ENCODE data around the gene PRKRIP1. TPM values are rescaled to one million over a fixed set of nuclear protein-coding genes. Genes with fewer than 3 reads are reported as not detected.

The PRKRIP1 gene
- polyA plus RNA-seq, 3 donors, result 39.2 to 48.6 (median 47.1) TPM

DNA sequence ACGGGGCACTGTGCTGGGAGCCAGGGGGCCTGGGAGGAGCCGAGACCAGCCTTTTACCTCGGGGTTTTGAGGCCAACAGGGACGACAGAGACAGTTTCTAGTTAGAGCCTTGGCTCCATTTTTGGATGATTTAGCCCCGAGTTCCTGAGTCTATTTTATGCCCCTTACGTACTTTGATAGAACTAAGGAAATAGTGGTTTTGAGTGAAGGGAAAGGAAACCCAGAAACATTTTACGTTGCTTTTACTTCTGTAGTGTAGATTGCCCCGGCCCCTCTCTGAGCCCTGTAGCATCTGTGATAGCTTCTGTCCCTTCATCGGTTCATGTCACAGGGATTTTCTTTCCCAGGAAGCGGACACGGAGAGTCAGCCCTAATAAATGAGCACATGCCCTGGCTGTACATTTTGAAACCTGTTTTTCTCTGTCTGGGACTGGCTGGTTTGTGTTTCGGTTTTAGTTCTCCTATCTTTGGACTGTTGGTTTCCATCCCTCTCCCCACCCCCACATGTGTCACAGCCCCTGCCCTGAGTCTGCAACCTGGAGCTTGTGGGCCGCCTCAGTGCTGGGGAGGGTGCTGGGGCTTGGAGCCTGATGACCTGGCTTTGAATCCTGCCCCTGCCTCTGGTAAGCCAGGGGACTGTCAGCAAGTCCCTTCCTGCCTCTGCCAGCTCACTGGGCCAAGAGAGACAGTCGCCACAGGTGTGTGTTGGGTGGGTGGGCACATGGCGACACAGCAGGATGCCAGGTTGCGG is 30.3 kb downstream of the PRKRIP1 start:
- no peak for DNase-seq

DNA sequence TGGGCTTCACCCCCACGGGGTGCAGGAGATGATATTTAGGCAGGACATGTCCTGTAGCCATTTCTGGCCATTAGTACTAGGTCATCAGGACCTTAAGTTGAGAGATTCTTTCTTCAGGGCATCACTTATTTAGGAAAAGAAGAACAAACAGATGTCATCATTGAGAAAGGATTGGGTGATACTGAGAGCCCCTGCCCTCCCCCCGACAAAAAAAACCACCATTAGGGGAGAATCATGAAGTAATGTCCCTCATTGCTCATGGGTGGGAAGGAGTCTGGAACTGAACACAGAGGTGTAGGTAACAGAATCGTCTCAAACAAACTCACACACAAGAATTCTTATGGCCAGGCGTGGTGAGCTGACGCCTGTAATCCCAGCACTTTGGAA is 30.8 kb downstream of the PRKRIP1 start:
- DNase-seq, result no peak

DNA sequence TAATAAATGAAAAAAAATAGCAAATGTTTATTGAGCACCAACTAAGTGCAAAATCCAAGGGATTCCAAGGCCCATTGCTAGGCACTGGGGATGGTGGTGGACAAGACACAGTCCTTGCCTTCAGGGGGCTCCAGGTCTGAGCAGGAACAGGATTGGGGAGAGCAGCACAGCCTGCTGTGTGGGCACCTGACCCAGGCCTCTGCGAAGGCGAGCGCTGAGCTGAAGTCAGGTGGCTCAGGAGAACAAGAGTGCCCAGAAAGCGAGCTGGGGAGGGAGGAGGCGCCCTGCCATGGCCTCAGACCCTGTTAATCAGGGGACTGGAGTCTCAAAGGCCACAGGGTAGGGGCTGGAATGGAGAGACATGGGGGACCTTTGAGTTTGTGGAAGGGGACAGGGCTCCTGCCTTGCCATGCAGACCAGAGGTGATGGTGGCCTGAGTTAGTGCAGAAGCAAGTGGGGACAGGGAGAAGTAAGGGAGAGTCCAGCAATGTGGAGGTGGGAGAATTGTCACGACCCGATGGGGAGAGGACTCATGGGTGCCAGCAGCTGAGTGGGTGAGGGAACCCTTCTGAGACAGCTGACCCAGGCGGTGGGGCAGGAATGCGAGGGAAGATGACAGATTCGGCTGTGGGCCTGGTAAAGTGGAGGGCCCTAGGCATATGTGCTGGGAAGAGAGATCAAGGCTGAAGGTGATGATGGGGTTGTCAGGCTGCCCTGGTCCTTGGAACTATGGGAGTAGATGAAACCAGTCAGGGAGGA is 33.2 kb downstream of the PRKRIP1 start:
- no peak for DNase-seq

DNA sequence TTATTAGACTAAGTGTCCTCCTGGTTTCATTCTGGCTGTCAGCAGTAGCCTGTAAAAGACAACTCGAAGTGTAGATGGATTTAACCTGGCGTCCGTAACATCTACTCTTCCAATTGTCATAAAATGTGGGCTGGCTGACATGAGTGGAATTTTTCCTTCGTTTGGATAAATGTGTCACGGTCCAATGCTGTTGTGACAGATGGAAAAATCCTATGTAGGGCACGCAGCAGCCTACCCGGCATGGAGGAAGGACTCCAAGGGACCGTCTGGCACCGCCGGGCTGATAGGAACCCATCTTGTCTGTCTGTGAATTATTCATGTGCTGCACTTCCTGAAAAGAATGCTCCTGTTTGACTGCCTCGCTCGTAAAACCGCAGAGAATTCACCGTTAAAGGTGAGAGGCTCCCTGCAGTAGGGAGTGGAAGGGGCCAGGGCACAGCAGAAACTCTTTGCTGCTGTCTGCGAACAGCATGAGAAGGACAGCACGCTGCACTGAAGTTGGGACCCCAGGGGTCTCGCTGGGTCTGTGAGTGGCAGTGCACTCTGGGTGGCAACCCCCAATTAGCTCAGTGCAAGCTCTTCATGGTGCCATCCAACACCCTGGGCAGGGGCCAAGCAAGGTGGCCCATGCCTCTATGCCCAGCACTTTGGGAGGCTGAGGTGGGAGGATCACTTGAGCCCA is 35.6 kb downstream of the PRKRIP1 start:
- DNase-seq, result no peak

DNA sequence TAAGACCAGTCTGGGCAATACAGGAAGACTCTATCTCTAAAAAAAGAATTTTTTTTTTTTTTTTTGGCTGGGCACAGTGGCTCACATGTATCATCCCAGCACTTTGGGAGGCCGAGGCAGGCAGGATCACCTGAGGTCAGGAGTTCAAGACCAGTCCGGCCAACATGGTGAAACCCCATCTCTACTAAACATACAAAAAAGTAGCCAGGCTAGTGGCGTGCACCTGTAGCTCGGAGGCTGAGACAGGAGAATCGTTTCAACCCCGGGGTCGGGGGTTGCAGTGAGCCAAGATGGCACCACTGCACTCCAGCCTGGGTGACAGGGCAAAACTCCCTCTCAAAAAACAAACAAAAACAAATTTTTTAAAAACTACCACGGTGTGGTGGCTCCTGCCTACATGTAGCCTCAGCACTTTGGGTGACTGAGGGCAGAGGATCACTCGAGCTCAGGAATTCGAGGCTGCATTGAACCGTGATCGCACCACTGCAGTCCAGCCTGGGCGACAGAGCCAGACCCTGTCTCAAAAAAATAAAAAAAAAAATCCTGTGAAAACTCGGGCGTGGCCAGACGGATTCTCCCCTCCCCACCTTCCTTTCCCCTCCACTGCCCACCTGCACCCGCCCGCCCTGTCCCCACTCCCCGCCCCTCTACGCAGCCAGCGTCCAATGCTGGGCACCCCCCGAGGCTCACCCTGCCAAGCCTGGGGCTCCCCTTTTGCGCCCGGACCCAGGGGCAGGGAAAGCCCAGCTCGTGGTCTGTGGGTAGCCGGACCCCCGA is 36.5 kb downstream of the PRKRIP1 start:
- no peak for DNase-seq

DNA sequence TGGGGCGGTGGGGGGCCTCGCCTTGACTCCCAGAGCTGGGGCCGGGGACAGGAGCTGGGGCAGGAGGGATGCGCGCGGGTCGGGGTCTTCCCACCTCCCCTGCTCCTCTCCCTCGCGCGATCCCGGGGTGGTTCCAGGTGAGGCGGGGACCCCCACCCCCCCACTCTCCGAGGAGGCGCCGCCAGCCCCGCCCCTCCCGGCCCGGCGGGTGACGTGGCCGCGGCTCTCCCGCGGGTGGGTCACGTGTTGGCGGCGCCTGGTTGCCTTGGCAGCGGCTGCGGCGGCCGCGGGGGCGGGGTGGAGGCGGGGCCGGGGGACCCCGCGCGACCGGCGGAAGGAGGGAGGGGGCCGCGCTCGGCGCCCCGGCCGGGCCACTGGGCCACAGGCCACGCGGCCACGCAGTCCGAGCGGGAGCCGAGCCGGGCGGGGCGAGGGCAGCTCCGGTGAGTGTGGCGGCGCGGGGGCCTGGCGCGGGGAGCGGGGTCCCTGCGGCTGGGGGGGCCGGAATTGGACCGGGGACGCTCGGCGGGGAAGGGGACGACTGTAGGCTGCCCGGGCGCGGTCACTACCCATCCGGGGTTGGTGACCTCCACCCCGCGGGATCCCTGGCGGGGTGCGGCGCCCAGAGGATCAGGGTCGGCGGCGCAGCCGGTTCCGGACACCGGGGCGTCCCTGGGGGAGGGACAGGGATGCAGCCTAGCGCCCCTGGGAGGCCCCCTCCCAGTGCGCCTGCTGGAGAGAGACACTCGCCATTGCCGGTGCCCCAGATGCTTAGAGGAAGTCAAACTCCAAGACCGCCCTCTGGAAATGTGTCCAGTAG is 37.3 kb downstream of the PRKRIP1 start, which contains the start of gene ORAI2:
TSS of gene ORAI2 (plus strand) at position 357 of the 820 bp plus-strand sequence. CDS start 5,382 bp downstream, outside the sequence.
- DNase-seq, result no peak

DNA sequence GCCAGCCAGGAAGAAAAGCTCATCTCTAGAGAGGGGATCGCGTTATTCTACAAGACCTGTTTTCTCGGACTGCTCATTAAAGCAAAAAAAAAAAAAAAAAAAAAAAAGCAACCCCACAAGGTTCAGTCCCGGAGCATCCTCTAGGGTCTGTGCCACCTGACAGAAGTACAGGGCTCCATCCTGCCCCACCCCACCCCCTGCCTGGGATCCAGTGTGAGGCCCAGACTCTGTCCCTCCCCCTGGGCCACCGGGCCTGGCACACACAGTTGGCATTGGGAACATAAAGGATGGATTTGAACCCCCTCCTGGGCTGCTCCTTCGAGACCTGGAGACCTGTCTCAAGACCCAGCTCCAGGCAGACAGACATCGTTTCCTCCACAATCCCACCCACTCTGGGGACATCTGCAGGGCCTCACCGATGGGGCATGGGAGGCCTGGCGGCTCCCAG is 37.9 kb downstream of the PRKRIP1 start:
- DNase-seq, result no peak

- no peak for DNase-seq
Measured at GRCh38 chr7:102436118-102436517, 40.0 kb downstream of the PRKRIP1 start.

DNA sequence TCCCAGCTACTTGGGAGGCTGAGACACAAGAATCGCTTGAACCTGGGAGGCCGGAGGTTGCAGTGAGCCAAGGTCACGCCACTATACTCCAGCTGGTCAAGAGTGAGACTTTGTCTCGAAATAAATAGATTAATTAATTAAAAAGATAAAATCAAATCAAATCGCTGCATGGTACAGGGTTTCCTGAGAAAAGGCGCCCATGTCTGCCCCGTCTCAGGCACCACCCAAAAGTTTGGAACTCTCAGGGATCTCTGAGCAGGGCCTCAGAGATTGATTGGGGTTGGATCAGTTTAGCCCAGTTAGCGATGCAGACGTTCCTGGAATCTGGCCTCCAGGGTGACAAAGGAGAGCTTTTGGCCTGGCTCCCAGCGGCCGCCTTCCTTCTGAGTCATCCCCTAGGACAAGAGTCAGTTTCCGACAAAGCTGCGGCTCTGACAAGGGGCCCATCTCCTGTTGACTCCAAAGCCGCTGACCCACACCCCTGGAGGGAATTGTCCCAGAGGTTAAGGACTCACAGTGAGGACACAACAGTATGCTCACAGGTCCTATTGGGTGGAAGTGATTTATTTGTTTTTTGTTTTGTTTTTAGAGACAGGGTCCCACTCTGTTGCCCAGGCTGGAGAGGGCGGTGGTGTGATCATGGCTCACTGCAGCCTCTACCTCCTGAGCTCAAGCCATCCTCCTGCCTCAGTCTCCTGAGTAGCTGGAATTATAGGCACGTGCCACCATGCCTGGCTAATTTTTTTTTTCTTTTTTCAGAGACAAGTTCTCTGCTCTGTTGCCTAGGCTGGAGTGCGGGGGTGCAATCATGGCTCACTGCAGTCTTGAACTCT is 44.0 kb downstream of the PRKRIP1 start:
- no peak for DNase-seq

GRCh38 chr7:102444961-102445673 is 49.0 kb downstream of the PRKRIP1 start:
- no peak for DNase-seq

- DNase-seq, result no peak
Measured at GRCh38 chr7:102445674-102446071, 49.5 kb downstream of the PRKRIP1 start.

DNA sequence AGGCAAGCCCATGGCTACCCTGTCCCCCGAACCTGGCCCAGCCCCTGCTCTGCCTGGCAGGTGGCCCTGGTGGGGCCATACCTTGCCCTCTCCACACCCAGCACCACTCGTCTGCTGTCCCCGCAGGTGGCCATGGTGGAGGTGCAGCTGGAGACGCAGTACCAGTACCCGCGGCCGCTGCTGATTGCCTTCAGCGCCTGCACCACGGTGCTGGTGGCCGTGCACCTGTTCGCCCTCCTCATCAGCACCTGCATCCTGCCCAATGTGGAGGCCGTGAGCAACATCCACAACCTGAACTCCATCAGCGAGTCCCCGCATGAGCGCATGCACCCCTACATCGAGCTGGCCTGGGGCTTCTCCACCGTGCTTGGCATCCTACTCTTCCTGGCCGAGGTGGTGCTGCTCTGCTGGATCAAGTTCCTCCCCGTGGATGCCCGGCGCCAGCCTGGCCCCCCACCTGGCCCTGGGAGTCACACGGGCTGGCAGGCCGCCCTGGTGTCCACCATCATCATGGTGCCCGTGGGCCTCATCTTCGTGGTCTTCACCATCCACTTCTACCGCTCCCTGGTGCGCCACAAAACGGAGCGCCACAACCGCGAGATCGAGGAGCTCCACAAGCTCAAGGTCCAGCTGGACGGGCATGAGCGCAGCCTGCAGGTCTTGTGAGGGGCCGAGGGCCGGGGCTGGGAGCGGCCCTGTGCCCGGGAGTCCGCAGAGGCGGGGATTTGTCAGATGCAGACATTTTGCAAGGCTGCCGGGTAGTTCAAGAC is 50.4 kb downstream of the PRKRIP1 start:
- DNase-seq, result no peak

DNA sequence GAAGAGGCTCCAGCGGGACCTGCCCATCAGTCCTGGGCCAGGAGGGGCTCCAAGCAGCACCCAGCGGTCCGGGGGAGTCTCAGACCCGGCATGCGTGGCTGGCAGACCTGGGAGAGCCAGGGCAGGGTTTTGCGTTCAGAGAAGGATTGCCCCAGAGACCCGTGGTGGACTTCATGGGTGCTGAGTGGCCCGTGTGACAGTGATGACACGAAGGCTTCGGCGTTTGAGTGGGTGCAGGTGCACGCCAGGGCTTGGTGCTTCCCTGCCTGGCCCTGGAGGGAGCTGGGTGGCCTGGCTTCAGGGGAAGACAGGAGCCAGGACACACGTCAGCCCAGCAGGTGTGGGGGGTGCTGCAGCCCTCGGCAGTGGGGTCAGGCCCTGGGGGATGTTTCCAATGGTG is 51.1 kb downstream of the PRKRIP1 start:
- no peak for DNase-seq

- DNase-seq, result no peak
Measured at GRCh38 chr7:102449136-102449535, 53.0 kb downstream of the PRKRIP1 start.

- DNase-seq, result no peak
Measured at GRCh38 chr7:102450242-102450641, 54.1 kb downstream of the PRKRIP1 start.

DNA sequence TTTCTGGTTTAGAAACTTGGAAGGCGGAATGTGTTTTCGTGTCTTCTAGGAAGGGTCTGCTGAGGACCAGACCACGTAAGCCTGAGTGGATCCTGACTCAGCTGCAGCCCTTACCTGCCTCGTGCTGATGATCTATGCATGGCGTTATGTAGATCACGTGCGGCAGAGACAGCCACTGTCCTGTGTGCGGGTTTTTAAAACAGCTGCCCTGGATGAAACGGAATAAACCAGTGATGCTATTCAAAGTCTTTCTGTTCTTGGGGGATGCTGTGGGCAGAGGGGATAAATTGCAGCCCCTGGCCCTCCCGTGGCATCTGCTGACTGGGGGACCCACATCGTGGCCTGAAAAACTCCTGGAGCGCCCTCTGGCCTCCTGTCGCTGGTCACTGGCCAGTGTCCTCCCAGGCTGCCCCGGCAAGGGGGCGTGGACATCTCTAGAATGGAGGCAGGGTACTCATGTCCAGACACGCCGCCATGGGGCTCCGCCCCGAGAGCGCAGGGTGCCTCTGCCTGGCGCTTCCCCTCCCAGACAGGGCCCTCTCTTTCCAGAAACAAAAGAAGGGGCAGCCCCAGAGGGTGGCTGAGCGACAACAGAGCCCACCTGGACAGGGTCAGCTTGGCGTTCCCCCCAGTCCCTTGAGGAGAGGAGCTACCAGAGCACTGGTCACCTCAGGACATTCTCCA is 55.4 kb downstream of the PRKRIP1 start:
- no peak for DNase-seq

GRCh38 chr7:102452451-102452850 is 56.3 kb downstream of the PRKRIP1 start:
- no peak for DNase-seq

DNA sequence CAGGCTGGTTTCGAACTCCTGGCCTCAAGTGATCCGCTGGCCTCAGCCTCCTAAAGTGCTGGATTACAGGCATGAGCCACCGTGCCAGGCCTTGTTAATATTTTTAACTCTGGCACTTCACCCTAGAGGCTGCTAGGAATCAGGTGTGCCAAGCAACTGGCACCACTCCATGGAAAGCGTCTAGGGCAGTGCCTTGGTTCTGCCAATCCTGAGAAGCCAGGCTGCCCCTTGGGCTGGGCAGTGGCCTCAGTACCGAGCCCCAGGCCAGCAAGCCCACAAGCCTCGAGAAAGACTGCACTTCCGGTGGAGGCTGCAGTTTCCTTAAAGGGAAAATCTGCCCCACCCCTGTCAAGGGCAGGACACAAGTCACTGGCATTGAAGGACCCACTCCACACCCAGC is 57.2 kb downstream of the PRKRIP1 start:
- DNase-seq, result no peak
